K562 (cell line): ENCODE data around the gene CYP46A1. TPM values are rescaled to one million over a fixed set of nuclear protein-coding genes. Genes with fewer than 3 reads are reported as not detected.

Source experiments
- ATAC-seq: fragments of 200-7000 bp; cut with Tn5 transposase; 3 replicates; pipeline ENCODE4 v1.9.1; 2020; ENCODE audit warnings: moderate library complexity
- BruUV-seq: library from RNA; stranded (reverse); fragments of 400-500 nt; replicated peaks from 2 replicates; lab custom pipeline; 2021; lab: Mats Ljungman, UMichigan
- CTCF ChIA-PET: fragments of 300-600 bp; formaldehyde crosslinking; extraction: SDS; loops from one replicate; lab custom pipeline; 2021; ENCODE audit warnings: low intra/inter-chr PET ratio; lab: Yijun Ruan, JAX
- POLR2A ChIA-PET: fragments of 300-600, 350-650 bp; sonication (Branson Sonifier 250); formaldehyde crosslinking; extraction: SDS; loops from one replicate; lab custom pipeline; 2021; ENCODE audit warnings: antibody characterized with exemption, inconsistent platforms; lab: Yijun Ruan, JAX
- DNase-seq, 4 experiments: peaks; one replicate each; pipeline versions ENCODE4 v3.0.0 to v3.0.0-alpha.2; 2011 to 2018; ENCODE audit warnings: low spot score in 3 of 4, mixed read lengths in 3 of 4; ENCODE audit errors: extremely low read depth in 1 of 4
- FAIRE-seq: peaks from 2 replicates; lab custom pipeline; 2011; peaks lifted over from hg19 to GRCh38; lab: Jason Lieb, UNC
- H2AFZ ChIP-seq: 2 replicates; pipeline ENCODE4 v1.6.0; 2011; ENCODE audit warnings: low read depth, low read length, control low read depth, inconsistent platforms
- H3K27ac ChIP-seq: fragments of 200-600 bp; 3 replicates; pipeline ENCODE4 v1.8.0; 2011; ENCODE audit warnings: low read depth, mild to moderate bottlenecking, control low read depth, inconsistent platforms, low read length, moderate library complexity, mixed read lengths; ENCODE audit errors: extremely low read depth
- H3K27me3 ChIP-seq, 2 experiments: fragments of 300-600 bp in 1 of 2; 2 replicates in 1 of 2; 3 replicates in 1 of 2; pipeline versions ENCODE4 v1.6.0 to v1.8.0; 2011; ENCODE audit warnings: inconsistent platforms in 2 of 2, low read length in 2 of 2, mild to moderate bottlenecking in 1 of 2, mixed read lengths in 1 of 2, moderate library complexity in 1 of 2; ENCODE audit not compliant: control insufficient read depth in 2 of 2, insufficient read depth in 2 of 2
- H3K36me3 ChIP-seq: fragments of 300-600 bp; 3 replicates; pipeline ENCODE4 v1.8.0; 2011; ENCODE audit warnings: mild to moderate bottlenecking, low read length, inconsistent platforms; ENCODE audit not compliant: control insufficient read depth, insufficient read depth
- H3K4me1 ChIP-seq, 2 experiments: fragments of 200-600 bp in 1 of 2; replicated peaks in 1 of 2; 2 replicates in 1 of 2; 3 replicates in 1 of 2; pipeline versions ENCODE4 v1.5.1 to v1.8.0; 2011; ENCODE audit warnings: inconsistent platforms in 2 of 2, low read length in 2 of 2, mild to moderate bottlenecking in 1 of 2, mixed read lengths in 1 of 2, moderate library complexity in 1 of 2; ENCODE audit not compliant: control insufficient read depth in 2 of 2, insufficient read depth in 2 of 2
- H3K4me2 ChIP-seq: 2 replicates; pipeline ENCODE4 v1.6.1; 2011; ENCODE audit warnings: low read length, control low read depth, inconsistent platforms, mixed read lengths; ENCODE audit not compliant: insufficient read depth
- H3K4me3 ChIP-seq: fragments of 200-600 bp; sonication (generic), shearing (Covaris generic); 2 replicates; pipeline ENCODE4 v1.5.1; 2016; ENCODE audit warnings: control low read depth, inconsistent platforms
- H3K79me2 ChIP-seq: fragments of 200-600 bp; 3 replicates; pipeline ENCODE4 v1.8.0; 2011; ENCODE audit warnings: low read length, inconsistent platforms; ENCODE audit not compliant: control insufficient read depth, insufficient read depth
- H3K9ac ChIP-seq, 2 experiments: 2 replicates each; pipeline versions ENCODE4 v1.6.0 to v1.6.1; 2011; ENCODE audit warnings: low read depth in 2 of 2, low read length in 2 of 2, control low read depth in 1 of 2, inconsistent platforms in 1 of 2, mild to moderate bottlenecking in 1 of 2, mixed read lengths in 1 of 2; ENCODE audit not compliant: insufficient read depth in 1 of 2
- H3K9me1 ChIP-seq: one replicate; pipeline ENCODE4 v1.6.0; 2011; ENCODE audit warnings: inconsistent platforms, mild to moderate bottlenecking, low read length, moderate library complexity; ENCODE audit not compliant: control insufficient read depth, insufficient read depth
- H3K9me3 ChIP-seq: replicated peaks from 2 replicates; pipeline ENCODE4 v1.5.1; 2011; ENCODE audit warnings: low read depth, low read length, inconsistent platforms; ENCODE audit not compliant: control insufficient read depth, insufficient read depth
- H4K20me1 ChIP-seq: replicated peaks from 2 replicates; pipeline ENCODE4 v1.6.1; 2011; ENCODE audit warnings: low read length, inconsistent platforms, mixed read lengths; ENCODE audit not compliant: control insufficient read depth, insufficient read depth
- PHF20 ChIP-seq: fragments of 450-650 bp; IDR thresholded peaks from 2 replicates; pipeline ENCODE4 v1.6.1; 2018; ENCODE audit not compliant: partially characterized antibody
- ZKSCAN1 ChIP-seq: fragments of 150-350 bp; IDR thresholded peaks from 2 replicates; pipeline ENCODE4 v1.6.1; 2016; ENCODE audit warnings: low read depth, low read length
- WGBS: fragments of 100-300 bp; shearing (Covaris generic); methylation state at CpG from one replicate; pipeline ENCODE4 v1.1.6; 2016; ENCODE audit warnings: low coverage, mixed read lengths; ENCODE audit not compliant: insufficient coverage; ENCODE audit errors: missing lambda C conversion rate; 5-methylcytosine and 5-hydroxymethylcytosine counted together
- in situ Hi-C: fragments of 300-500 bp; cut with MboI; formaldehyde crosslinking; loops from 4 replicates; pipeline ENCODE4 v1.15.0; 2018; ENCODE audit warnings: inconsistent platforms, mixed read lengths
- intact Hi-C: fragments of 100-400 bp; cut with micrococcal nuclease; formaldehyde crosslinking; loops from 2 replicates; pipeline ENCODE4 v1.14.2; 2022
- polyA plus RNA-seq, 8 experiments: library from polyadenylated mRNA; depleted of rRNA in 4 of 8; stranded (reverse) in 5 of 8; unstranded in 3 of 8; fragments of >200 nt; fragmentation: Nextera tagmentation in 2 of 8; fragmentation: Illumina TruSeq in 1 of 8; extraction: Ambion mirVana in 2 of 8; extraction: Trizol in 1 of 8; gene quantifications; 2 replicates each; pipeline versions ENCODE4 v1.2.1 to v1.2.3, GENCODE V29; 2011 to 2014; ENCODE audit warnings: inconsistent platforms in 1 of 8, missing spikeins in 1 of 8
- total RNA-seq, 7 experiments: library from RNA; depleted of rRNA in 6 of 7; stranded (reverse); fragments of >200 nt in 6 of 7; fragmentation: Illumina TruSeq in 2 of 7; extraction: Trizol in 2 of 7; gene quantifications; 2 replicates each; pipeline versions ENCODE4 v1.2.1 to v1.2.3, GENCODE V29; 2011 to 2021; ENCODE audit warnings: low replicate concordance in 1 of 7
- TF ChIP-seq, protein P1 (sequence below): fragments of 450-650 bp; IDR thresholded peaks from 2 replicates; pipeline ENCODE4 v1.6.1; 2016; ENCODE audit warnings: borderline replicate concordance

CYP46A1 gene
- total and polyA plus RNA-seq, 9 of the 15 experiments (the other 6 are each of a cell fraction or from before 2014, with no cell fraction given): not detected

DNA sequence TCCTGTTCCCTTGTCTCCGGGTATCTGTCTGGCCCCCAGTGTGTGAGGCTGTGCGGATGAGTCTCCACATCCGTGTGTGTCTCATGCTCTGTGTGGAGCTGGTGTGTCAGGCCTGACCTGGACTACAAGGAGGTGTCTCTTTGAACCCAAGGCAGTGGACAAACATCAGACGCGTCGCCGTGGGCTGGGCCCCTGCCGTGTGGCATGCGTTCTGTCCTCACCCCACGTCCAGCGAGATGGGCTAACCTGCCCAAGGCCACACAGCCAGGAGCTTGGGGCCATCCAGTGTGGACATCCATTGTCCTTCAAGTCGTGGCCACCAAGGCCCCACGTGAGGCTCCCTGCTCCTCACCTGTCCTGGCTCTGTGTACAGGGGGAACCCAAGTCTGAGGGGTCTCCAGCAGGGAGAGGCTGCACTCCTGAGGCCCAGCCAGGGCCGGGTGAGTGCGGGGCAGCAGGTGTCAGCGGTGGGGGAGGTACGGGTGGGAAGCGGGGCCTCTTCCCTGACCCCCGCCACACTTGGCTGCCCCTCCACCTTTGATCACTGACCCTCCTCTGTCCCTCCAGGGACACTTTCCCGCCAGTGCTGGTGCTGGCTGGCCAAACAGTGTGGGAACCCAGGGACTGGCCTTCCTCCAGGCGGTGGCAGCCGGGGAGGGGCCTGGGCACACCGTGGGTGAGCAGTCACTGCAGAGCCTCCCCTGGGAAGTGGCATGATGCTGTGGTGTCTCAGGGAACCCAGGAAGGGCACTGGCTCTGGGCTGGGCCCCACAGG is 48.5 kb downstream of the CYP46A1 start:
- 1% methylated on average over 17 of the region's 23 CpGs for WGBS
- ChIA-PET CTCF (no interaction called here), POLR2A (no interaction called here)
- Histone ChIP-seq H3K9ac (no peak overlapping the region), H3K27me3 (peaks cover 2 to 67% of the 10 kb centered on the region in 2 experiments; a peak in 4 of 5 replicates), H3K4me2 (no peak overlapping the region), H3K79me2 (no peaks in the 10 kb centered on the region), H3K36me3 (no peaks in the 10 kb centered on the region), H3K4me3 (no peak overlapping the region), H3K27ac (no peak overlapping the region), H3K4me1 (peaks cover 0 to 28% of the 10 kb centered on the region in 2 experiments; a peak in 2 of 5 replicates), H3K9me3 (no peaks in the 10 kb centered on the region), H4K20me1 (no peaks in the 10 kb centered on the region; the same call in 1 of the 2 replicates), H2AFZ (no peak overlapping the region), H3K9me1 (no peaks in the 10 kb centered on the region)
- FAIRE-seq (no peak), ATAC-seq (no peak), DNase-seq (no peak)
- intact Hi-C loops (no loop called here), in situ Hi-C loops (no loop called here)
- BruUV-seq: no TSS peak
- TF ChIP-seq, protein P1, sequence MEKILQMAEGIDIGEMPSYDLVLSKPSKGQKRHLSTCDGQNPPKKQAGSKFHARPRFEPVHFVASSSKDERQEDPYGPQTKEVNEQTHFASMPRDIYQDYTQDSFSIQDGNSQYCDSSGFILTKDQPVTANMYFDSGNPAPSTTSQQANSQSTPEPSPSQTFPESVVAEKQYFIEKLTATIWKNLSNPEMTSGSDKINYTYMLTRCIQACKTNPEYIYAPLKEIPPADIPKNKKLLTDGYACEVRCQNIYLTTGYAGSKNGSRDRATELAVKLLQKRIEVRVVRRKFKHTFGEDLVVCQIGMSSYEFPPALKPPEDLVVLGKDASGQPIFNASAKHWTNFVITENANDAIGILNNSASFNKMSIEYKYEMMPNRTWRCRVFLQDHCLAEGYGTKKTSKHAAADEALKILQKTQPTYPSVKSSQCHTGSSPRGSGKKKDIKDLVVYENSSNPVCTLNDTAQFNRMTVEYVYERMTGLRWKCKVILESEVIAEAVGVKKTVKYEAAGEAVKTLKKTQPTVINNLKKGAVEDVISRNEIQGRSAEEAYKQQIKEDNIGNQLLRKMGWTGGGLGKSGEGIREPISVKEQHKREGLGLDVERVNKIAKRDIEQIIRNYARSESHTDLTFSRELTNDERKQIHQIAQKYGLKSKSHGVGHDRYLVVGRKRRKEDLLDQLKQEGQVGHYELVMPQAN: no peak
- no peak for TF ChIP-seq PHF20
- no peak for TF ChIP-seq ZKSCAN1
